NCI-H1436 treated with DMSO at 0.1 percent for 48 hours (cell line): ENCODE measurements around the gene ANKRD13C.

Source experiments
- DNase-seq: peaks from one replicate; lab custom pipeline; 2025; lab: John Stamatoyannopoulos, UW

The ANKRD13C gene

DNA sequence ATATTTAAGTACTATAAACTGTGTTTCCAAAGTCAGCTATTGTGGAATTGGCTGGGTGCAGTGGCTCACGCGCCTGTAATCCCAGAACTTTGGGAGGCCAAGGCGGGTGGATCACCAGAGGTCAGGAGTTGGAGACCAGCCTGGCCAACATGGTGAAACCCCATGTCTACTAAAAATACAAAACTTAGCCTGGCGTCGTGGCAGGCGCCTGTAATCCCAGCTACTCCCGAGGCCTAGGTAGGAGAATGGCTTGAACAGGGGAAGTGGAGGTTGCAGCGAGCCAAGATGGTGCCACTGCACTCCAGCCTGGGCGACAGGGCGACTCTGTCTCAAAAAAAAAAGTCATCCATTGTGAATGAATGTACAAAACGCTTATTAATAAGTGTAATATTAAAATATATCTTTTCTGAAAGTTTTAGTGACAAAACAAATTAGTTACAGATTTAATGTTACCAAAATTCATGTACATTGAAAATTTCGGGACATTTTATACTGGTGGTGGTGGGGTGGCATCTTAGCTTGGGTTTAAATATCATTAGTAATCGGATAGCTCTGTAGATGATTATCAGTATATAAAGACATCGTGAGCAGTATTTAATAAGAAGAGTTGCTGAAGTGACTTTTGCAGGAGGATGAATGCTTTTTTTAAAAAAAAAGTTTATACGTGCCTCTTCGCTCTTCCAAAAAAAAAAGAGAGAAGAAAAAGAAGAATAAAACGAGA is 133.8 kb downstream of the ANKRD13C start:
- DNase-seq: no peak

DNA sequence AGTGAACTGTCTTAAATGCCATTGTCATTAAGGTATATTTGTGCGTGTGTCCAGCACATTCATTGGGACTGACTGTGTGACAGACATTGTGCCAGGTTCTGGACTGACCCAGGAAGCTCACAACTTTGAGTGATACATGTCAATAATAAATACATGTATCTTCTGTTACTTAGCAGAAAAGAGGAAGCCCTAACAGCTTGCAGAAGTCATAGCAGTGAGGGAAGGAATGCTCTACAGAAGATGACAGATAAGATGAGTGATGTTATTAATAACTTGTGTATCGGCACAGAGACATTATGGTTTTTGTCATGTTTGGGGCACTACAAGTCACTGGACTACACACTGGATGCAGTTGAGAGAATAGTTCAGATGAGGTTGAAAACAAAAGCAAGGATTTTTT is 134.5 kb downstream of the ANKRD13C start:
- no peak for DNase-seq

DNA sequence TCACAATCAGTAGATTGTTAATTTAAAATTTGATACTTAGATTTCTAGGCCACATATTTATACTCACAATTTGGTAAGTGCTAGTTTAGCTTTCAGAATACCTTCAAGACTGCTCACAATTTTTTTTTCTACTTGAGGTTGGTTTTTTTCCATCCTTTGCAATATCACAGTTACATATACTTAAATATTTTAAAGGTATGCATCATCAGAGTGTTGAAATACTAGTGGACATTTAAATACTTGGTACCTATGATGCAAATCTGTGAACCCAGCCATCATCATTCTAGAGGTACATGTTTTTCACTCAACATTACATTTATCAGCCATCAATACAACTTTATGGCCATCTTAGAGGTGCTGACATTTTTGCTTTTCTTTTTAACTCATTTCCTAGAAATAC is 143.0 kb downstream of the ANKRD13C start:
- DNase-seq: no peak

DNA sequence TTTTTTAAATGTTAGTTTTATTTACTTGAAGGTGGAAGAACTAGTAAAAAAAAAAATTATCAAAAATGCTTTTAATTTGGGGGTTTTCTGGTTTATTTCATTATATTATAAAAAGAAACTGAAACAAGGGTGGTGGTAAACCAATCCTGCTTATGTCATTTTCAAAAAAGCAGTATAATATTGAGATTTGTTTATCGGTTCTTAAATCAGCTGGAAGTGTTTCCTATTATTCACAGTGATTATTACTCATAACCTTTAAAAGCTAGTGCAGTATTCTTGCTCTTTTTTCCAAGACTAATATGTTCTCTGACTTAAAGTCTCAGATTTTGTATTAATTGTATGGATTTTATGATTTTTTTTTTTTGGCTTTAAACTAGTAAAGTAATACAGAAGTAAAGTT is 143.7 kb downstream of the ANKRD13C start:
- DNase-seq: no peak
